EL (cell line): Measurements from ENCODE around the gene RAB22A.
"Not testable (repeated sequence)": the region's sequence is repeated elsewhere in the genome, so short reads cannot be mapped to it uniquely, and the experiment has no call there.

Experiments
- DNase-seq: peaks from one replicate; pipeline ENCODE4 v3.0.0-alpha.2; 2016

RAB22A gene

DNA sequence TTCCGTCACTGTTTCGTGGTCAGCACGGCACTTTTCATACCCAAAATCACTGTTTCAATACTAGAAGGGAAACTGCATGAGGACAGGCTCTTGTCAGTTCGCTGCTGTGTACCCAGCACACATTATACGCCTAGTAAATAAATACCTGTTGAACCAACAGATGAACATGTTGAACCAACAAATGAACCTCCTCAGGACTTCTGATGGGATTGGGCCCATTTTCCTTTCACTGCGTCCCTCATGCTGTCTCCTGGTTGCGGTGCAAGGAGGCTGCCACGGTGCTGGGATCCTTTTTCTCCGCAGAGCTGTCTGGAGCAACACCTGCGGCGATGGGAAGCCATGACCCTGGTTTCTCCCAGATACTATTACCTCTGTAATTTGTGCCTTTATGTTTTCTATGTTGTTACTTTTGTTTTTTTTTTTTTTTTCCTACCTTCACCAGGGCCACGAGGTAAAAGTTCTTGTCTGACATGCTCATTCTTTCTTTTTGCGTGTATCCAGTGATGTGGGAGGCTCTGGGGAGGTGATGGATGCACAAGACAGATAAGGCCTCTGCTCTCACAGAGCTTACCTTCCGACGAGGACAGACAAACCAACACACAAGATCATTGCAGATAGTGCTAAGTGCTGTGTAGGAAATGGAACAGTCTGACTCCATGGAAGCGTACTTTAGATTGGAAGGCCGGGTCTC, 80.6 kb downstream of the RAB22A start:
- no peak for DNase-seq

DNA sequence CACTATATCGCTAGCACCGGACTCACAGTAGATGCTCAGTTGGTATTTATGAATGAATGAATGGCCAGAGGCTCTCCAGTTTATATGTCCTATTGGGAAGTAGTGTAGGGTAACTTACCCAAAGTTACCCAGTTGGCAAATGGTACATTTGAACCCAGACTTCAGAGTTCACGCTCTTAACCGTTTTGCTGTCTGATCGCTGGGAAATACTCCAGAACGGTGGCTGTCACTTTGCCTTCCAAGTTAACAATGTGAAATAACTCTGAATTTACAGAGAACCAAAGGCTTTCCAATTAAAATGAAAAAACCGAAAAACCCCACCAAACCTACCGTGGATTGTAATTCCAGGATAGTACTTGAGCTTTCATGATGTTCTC, 81.1 kb downstream of the RAB22A start:
- DNase-seq: no peak

DNA sequence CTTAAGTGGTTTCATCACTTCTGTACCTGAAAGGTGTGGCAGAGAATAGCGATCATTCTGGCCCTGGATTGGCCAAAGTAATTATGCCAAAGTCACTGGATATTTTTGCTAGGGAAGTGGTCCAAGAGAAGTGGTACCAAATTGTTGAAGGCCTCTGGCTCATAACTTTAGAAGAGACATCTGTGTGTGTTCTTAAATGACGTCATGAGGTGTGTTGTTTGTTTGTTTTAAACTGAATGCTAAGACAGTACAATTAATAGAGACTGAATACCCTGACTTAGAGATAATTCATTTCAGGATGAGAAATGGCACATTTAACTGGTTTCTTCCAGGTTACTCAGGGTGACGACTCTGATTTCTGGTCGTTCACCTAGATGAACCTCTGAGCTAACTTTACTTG, 82.8 kb downstream of the RAB22A start:
- DNase-seq: no peak

DNA sequence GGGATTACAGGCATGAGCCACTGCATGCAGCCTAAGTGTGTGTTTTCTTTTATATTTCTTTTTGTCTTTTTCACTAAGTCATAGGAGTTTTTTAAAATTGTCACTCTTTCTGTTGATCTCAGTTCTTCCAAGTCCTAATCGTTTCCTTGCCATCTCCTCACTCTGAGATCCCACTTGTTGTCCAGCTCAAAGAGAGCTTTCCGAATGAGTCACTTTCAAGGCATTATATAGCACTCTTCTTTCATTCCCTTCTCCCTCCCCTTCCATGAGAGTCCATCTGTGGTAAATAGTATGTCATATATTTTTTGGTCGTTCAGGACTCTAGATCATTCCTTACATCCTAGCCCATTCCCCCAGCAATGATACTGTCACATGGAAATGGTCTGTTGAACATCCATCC, 83.8 kb downstream of the RAB22A start:
- peak; percentile 52 for DNase-seq

DNA sequence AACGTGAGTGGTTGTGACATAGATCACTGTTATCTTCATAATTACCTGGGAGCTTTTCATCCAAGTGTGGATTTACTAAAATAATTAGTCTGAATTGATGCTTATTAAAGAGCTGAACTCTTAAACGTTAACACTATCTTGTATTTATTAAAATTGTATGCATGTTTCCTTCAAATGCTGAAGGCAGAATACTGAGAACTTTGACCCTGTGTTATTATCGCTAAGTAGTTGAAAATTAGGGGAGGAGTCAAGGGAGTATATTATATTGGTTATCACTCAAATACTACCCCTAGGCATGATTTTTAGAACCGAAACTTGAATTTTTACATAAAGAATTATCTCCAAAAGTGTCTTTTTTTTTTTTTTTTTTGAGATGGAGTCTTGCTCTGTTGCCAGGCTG, 85.3 kb downstream of the RAB22A start:
- DNase-seq: no peak

DNA sequence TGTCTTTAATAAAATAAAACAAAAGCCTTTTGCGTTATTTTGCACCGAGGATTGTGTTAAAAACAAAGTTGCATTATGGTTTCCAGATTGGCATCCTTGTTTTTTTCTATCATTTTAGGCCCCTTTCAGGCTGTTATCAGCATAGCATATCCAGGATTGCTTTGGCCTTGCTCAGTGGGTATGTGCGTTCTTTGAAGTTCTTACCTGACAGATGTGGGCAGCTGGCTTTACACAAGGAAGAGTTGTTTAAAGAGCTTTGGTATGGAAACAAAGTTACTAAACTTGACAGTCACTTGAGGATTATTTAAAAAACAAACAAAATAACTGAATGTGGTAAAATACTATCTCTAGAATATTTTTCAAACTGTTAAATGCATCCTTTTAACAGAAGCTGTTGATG, 86.1 kb downstream of the RAB22A start:
- DNase-seq: no peak

DNA sequence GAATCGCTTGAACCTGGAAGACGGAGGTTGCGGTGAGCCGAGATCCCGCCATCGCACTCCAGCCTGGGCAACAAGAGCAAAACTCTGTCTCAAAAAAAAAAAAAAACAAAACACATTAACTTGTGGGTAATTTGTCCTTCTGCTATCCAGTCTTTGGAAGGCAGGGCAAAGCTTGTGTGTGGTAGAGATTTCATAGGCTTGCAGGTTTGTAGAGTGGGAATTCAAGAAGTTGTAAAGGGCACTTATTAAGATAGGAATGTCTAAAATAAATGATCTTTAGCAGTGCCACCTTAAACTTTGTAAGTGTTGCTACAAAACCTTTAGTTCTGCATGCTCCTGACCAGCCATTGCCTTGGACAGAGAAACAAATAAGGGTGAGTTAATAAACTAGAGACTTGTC, 87.9 kb downstream of the RAB22A start:
- DNase-seq: no peak

DNA sequence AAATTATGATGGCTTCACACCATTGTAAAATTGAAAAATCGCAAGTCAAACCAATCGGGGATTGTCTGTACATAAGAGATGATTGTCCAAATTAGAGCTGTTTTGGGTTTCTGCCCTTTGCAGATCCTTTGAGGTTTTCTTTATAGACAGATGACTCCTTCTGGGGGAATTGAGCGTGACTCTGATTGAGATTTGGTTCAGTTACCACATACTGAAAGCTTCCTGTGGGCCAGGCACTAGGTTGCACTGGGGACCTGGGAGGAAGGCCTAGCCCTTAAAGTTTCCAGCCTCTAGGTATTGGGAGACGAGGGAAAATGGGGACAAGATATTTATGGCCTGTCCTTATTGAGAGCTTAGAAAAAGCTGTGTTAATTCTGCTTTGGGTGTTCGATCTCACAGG, 88.7 kb downstream of the RAB22A start:
- no peak for DNase-seq

DNA sequence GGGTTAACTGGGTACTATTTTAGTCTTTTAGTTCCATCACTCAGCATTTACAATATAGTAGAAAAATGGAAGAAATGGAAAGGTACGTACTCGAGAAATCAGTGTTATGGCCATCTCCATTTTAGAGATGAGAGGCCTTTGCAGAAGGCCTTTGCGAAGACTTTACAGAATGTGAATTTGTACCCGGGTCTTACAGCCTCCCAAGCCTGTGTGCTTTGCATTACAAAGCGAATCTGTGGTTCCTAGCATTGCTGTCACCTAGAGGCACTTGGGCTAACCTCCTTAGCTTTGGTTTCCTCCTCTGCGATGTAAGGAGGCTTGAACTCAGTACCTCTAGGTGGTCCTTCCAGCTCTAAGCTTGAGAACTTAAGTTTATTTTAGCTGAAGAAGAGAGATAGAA, 90.4 kb downstream of the RAB22A start:
- no peak for DNase-seq

DNA sequence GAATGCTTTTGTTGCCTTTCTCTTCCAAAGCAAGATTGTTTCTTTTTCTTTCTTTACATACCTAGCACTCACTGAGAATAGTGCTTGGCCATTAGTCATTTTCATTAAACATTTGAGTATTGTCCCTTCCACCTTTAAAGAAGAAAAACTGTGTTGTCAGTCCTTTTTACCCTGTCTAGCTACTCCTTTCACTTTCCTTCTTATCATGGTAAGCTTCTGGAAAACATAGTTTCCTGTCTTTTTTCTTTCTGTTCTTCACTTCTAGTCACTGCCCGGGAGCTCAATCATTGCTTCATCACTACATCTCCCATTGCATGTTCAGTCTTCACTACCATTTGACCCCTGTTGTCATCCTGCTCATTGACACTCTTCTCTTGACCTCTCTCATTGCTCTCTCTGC, 91.6 kb downstream of the RAB22A start:
- no peak for DNase-seq

DNA sequence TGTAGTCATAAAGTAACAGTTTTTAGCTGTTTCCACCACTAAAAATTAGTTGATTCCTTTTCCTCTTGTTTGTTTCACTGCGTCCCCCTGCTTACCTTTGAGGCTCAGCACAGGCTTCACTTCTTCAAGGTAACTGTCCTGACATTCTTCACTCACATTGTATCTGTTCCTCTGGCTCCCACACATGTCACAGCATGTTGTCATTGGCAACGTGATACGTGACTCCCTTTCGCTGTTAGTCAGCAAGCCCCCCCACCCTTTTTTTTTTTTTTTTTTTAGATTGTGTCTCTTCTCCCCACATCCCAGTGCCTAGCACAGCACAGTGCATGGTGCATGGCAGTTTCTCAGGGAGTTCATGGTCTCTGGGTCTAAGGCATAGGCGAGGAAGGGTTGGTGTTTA, 92.8 kb downstream of the RAB22A start:
- DNase-seq: no peak

DNA sequence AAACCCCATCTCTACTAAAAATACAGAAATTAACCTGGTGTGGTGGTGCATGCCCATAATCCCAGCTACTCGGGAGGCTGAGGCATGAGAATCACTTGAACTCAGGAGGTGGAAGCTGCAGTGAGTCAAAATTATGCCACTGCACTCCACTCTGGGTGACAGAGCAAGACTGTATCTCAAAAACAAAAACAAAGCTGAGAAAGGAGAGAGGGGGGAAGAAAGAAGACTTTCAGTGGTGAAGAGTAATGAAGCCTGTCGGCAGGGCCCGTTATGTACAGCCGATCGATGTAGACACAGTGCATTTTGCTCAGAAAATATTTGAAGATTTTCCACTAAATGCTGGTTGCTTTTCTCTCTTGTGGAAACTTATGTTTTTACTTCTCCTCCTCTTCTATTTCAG, 93.3 kb downstream of the RAB22A start:
- DNase-seq: no peak

DNA sequence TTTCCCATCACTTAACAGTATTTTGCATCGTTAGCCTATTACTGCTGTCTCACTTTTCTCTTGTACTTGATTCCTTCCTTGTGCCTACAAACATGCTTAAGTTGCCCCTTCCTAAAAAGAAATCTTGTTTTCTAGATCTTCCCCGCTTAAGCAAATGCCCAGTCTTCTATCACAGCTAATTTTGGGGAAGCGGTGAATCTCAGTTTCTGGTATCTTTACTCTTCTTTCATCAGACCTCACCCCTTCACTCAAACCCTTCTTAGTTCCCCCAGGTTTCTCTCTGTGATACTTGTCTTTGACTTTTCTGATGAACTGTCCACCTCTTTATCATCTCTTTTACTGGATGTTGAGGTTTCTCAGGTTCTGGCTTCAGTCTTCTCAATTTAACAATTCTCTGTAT, 93.8 kb downstream of the RAB22A start:
- DNase-seq: no peak

DNA sequence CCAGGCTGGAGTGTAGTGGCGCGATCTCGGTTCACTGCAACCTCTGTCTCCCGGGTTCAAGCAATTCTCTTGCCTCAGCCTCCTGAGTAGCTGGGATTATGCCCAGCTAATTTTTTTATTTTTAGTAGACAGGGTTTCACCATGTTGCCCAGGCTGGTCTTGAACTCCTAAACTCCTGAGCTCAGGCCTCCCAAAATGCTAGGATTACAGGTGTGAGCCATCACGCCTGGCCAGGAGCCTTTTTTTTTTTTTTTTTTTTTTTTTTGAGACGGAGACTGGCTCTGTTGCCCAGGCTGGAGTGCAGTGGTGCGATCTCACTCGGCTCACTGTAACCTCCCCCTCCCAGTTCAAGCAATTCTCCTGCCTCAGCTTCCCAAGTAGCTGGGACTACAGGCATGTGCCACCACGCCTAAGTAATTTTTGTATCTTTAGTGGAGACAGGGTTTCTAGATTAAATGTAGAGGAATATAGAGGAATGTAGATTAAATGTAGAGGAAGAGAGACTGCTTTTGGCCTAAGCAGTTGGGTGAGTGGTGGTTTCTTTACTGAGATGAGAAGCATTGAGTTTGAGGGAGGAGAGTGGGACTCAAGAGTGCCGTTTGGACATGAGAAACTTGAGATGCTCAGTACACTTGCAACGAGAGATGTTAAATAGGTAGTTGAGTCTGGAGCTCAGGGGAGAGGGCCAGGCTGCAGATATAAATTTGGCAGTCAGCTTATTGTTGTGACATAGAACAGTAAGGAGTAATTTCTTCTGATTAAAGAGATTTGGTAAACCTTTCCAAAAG, 96.2 kb downstream of the RAB22A start:
- no peak for DNase-seq

DNA sequence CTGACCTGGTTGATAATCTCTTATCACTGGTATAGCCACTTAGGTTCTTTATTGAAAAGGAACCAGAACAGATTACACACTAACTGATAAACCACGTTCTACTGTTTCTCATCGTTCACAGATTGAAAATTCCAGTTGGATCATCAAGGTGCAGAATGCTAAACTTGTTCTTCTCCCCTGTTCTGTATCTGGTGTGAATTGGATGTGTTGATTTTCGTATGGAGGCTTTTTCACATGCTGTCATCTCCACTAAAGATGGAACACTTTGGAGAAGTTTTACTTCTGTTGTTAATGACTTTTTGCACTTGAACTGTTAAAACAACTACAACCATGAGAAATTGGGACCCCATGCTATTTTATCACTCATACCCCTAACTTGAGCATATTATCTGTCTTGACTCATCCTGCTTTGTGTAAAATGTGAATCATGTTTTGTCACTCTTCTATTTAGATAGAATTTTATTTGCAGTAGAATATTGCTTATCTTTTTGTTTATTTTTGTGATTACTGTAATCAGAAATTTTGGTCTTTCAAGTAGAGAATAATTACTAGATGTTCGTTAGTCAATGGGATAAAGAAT, 97.0 kb downstream of the RAB22A start:
- peak; percentile 13 for DNase-seq

DNA sequence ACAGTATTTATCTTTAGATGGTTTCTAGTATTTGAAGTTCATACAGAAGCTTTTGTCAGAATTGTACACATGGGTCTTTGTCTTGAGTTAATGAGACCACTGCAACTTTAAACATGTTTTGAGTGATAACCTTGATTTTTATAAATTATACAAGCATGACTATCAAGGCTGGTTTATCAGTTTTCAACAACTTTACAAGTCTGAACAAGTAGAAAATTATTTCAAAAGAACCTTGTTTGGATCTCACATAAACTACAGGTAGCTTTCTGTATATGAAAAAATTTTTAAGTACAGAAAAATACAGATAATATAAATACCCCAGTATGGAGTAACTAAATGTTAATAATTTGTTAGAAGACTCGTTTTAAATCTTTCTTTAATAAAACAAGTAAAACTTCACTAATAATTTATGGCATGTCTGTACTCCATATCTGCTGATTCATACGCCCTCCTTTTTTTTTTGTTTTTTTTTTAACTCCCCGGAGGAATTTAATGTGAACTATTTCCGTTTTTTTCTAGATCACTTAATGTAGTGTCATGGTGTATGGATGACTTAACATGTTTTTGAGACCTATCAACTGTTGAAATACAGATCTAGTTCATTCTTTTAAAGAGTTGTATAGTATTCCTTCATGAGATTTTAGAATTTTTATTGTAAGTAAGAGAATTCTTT, 97.8 kb downstream of the RAB22A start:
- DNase-seq: peak; percentile 57

DNA sequence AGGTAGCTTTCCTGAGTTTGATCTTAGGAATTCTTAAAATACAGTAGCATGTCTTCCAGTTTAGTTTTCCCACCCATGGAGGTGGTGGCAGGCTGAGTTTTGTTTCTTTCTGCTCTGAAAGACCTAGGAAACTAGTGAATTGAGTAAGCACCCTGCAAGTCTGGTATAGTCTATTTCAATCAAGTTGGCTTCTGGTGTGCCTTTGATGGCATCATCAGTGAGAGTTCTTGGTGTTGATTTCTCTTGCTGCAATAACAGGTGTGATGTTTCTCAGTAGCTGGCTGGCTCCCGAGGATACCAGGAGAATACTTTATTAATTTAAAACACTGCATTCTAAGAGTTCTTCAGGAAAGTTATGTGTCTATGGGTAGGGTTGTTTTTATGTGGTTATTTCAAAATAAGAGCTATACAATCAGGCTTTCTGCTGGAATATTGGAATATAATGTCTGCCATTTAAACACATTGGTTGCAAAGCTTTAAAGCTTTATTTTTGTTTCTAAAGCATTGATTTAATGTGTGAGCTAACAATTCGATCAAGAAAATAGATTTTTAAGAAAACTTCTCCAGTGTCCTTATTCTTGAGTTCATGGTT, 98.5 kb downstream of the RAB22A start:
- DNase-seq: no peak

DNA sequence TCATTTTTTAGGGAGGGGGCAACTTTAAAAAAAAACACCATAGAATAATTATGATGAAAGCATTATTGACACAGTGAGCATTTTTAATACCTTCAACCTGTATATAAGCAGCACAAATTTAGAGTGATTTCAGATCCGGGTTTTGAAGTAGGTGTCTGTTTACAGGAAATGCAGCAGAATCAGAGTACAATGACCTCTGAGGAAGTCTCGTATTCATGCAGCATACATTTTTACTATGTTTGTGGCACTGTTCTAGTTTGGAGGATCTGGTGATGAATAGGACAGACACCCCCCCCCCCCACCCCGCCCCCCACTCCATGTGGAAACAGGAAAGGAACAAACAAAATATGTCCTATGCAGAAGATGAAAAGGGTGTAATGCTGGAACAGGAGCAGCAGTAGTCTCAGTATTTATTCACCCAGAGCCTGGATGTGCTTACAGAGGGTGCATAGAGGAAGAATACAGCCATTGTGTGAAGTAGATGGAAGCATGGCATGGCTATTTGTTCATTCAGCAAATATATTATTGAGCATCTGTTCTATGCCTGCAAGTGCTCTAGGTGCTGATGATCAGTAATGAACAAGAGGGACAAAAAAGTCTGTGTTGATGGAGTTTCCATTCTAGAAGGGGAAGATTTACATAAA, 99.2 kb downstream of the RAB22A start:
- no peak for DNase-seq

DNA sequence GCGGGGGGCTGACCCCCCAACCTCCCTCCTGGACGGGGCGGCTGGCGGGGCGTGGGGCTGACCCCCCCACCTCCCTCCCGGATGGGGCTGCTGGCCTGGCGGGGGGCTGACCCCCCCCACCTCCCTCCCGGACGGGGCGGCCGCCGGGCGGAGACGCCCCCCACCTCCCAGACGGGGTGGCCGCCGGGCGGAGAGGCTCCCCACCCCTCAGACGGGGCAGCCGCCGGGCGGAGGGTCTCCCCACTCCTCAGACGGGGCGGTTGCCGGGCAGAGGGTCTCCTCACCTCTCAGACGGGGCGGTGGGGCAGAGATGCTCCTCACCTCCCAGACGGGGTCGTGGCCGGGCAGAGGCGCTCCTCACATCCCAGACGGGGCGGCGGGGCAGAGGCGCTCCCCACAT, 104.7 kb downstream of the RAB22A start:
- DNase-seq: not testable (repeated sequence)

DNA sequence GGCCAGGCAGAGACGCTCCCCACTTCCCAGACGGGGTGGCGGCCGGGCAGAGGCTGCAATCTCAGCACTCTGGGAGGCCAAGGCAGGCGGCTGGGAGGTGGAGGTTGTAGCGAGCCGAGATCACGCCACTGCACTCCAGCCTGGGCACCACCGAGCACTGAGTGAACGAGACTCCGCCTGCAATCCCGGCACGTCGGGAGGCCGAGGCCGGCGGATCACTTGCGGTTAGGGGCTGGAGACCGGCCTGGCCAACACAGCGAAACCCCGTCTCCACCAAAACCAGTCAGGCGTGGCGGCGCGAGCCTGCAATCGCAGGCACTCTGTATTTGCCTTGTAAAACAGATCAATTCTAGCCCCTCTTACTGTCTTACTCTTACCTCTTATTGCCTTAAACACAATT, 105.3 kb downstream of the RAB22A start:
- DNase-seq: not testable (repeated sequence)

DNA sequence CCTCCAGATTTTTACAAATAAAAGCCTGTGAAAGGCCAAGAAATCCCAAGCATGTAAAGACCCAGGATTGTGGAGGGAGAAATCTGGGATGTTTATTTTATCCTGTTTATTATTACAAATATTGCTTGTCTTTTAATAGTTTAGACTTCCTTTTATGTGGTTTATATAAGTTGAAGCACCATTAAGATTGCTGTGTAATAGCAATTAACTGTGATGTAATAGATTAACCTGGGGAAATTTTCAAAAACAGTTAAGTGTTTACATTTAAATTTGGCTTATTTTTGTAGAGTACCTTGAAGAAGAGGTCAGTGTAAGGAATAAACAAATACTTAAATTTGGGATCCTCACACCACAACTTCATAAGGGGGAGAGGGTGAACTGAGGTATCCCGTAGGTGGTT, 106.5 kb downstream of the RAB22A start:
- DNase-seq: no peak

DNA sequence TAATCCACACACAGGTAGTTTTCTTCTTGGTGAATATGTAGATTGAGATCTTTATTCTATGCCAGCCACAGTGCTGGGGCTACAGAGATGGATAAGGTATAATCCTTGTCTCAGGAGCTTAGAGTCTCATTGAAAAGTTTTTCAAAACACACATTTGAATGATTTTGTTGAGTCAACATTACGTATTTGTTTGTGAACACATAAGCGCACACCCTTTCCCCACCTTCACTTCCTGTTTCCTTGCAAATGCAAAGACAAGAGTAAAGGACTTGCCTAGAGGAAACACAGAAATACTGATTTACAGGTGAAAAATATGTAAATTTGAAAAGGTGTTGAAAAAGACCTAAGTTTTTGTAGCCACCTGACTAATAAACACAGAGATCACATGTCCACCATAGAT, 107.3 kb downstream of the RAB22A start:
- no peak for DNase-seq
